RCC 7860 (cell line): ENCODE results near the gene AGXT.

ENCODE experiments used
- DNase-seq: peaks from one replicate; pipeline ENCODE4 v3.0.0-alpha.2; 2015; ENCODE audit warnings: low spot score
- FAIRE-seq: peaks from 2 replicates; lab custom pipeline; 2012; peaks lifted over from hg19 to GRCh38; lab: Jason Lieb, UNC

The AGXT gene

GRCh38 chr2:240896394-240896793, 27.8 kb downstream of the AGXT start:
- FAIRE-seq (no peak), DNase-seq (no peak)

- no peak for FAIRE-seq
- no peak for DNase-seq
Measured at GRCh38 chr2:240896871-240897692, 28.5 kb downstream of the AGXT start.

GRCh38 chr2:240898108-240898730, 29.6 kb downstream of the AGXT start:
- no peak for DNase-seq
- FAIRE-seq = no peak

DNA sequence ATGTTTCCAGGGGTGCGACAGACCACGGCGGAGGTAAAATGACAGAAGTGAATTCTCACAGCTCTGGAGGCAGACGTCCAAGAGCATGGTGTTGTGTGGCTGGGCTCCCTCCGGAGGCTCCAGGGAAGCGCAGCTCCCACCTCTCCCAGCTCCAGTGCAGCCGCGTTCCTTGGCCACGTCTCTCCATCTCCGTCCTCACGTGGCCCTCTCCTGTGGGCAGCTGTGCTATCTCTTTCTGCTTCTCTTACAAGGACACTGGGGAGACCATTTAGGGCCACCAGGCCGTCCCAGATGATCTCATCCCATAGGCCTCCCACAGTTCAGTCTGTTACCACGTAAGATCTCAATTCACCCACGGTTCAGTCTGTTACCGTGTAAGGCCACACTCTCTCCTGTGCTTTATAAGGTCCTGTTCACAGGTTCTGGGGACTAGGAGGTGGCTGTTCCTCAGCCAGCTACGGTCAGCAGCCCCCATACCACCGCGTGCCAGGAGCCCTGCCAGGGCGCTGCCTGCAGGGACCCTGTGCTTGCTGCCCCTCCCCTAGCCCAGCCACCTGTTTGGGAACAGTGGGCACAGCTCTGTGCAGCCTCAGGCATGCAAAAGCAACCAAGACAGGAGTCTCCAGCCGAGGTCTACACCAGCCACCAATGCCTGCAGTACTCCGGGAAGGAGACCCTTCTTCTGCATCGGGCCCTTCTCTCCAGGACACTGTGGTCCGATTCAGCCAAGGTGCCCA, 30.3 kb downstream of the AGXT start:
- DNase-seq (no peak), FAIRE-seq (no peak)

DNA sequence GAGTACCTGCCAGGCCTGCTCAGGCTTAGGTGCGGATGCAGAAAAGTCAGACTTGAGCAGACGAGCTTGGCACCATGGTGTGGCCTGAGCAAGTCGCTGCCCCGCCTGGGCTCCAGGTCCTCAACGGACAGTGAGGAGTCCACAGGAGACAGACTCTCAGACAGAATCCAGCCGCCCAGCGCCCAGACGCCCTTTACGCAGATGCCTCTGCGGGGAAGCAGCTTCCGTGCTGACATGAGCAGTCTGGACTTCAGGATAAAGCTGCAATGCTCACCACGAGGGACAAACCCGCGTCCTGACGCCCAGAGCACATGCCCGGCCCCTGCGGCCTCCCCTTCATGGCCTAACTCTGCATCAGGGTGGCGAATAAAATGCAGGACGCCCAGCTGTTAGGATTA, 30.8 kb downstream of the AGXT start:
- no peak for FAIRE-seq
- no peak for DNase-seq

GRCh38 chr2:240900141-240900860, 31.7 kb downstream of the AGXT start:
- no peak for DNase-seq
- no peak for FAIRE-seq

DNA sequence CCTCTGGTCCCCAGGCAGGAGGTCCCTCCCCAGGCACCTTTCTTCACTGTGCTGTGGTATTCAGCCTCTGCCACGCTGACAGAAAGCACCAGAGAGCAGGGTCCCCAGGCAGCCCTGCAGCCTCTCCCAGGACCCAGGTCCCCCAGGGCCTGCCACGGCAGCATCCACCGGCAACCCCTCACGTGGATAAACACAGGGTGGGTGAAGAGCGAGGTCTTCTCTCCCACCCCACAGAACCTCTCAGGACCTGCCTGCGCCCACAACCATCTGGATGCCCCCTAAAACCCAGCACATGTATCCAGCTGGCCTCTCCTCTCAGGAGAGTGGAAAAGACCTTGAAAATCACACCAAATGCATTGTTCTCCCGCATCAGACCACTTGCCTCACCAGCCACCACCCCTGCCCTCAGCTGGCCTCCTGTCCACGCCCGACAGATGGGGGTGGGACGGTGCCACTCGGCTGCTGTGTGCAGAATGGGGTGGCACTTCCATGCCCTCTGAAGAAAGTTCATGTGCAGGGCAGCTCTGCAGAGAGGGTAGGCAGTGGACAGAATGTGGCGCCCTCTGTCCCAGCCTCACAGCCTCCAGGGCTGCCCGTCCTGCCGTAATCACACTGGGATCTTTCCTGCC, 33.5 kb downstream of the AGXT start:
- no peak for FAIRE-seq
- no peak for DNase-seq

DNA sequence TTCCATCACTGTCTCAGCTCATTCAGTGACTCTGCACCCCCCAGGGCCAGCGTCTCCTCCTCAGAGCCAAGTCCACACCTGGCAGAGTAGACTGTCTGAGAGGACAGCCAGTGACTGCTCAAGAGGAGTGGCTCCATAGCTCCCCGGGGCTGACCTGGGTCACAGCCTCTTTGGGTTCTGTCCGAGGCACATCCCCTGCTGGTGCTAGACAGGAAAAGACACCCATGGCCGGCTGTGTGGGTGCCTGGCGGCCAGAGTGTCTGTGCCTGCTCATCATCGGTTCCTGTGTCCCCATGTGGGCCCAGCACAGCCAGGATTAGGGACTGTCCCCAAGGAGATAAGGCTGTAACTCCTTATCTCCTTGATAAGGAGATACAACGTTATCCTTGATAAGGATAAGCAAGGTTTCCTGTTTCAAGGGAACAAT, 34.0 kb downstream of the AGXT start:
- FAIRE-seq (no peak), DNase-seq (no peak)

- FAIRE-seq (no peak), DNase-seq (no peak)
Measured at GRCh38 chr2:240903191-240904060, 34.8 kb downstream of the AGXT start.

DNA sequence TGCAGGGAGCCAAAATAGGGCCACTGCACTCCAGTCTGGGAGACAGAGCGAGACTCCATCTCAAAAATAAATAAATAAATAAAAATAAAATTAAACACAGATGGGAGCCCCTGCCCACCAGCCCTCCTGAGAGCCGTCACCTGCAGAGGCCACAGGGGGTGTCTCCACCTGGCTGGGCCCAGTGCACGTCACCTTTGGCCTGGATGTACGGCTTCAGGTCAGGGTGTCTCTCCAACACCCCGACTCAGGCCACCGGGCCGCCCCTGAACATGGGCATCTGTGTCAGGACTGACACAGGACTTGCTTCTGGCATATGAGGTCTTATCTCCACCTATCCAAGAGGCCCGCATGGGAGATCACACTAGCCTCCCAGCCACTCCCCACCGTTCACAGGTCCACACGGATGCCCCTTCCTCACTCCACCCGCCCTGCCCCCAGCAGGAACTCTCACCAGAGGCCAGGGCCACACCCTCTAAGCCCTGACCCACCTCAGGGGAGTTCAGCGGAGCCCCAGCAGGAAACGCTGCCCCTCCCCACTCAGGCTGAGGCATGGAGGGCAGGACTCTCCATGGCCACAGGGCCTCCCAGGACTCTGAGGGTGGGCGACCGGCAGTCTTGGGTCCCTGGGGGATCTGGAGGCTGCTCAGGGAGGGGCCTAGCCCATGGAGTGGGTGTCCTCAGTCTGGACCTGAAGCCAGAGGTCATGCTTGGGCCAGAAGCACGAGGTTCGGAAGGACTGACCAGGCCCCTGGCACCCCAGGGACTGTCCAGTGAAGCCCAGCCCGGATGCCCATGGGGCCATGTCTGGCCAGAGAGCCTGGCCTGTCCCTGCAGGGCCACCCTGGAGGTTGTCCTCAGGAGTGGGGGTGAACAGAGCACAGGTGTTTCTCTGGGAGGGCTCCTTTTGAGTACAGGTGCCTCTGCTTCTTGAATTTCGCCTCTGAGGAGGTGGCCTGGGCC, 35.9 kb downstream of the AGXT start:
- DNase-seq = no peak
- FAIRE-seq = no peak

DNA sequence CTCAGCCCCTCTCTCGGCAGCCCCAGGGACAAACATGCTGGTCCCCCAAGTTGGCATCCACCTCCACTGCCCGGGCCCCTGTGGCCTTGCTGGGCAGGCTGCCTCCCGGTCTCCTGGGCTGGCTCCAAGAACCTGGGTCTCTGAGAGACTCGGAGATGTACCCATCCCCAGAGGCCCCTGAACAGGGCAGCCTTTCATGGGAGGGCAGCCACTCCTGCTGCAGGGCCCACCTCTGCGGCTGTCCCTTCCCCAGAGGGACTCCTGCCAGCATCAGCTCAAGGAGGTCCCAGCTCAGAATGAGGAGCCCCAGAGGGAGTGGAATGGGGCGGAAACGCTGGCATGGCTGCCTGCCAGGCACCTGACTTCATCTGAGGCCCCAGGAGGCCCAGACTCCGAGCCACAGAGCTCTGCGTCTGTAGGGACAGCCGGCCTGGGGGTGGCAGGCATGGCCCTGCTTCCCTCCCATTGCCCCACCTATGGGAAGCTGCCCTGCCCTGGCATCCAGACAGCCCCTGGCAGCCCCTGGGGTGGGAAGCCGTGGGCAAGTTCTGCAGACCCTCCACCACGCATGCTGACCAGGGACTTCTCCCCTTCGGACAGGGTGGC, 36.7 kb downstream of the AGXT start:
- no peak for FAIRE-seq
- no peak for DNase-seq

- FAIRE-seq (no peak), DNase-seq (no peak)
Measured at GRCh38 chr2:240906141-240906910, 37.7 kb downstream of the AGXT start, which contains the start of gene CROCC2. TSS of gene CROCC2 (plus strand) at chr2:240906336. CDS start at chr2:240906514, 178 bp downstream.

- FAIRE-seq (no peak), DNase-seq (no peak)
Measured at GRCh38 chr2:240906911-240907590, 38.4 kb downstream of the AGXT start.

- DNase-seq (no peak), FAIRE-seq (no peak)
Measured at GRCh38 chr2:240909216-240909974, 40.8 kb downstream of the AGXT start.

GRCh38 chr2:240911641-240912265, 43.1 kb downstream of the AGXT start:
- no peak for FAIRE-seq
- no peak for DNase-seq
